Panc1 (cell line): ENCODE data around the gene CUEDC1. TPM values are rescaled to one million over a fixed set of nuclear protein-coding genes. Genes with fewer than 3 reads are reported as not detected.

Experiments
- ATAC-seq: fragments of 200-7000 bp; cut with Tn5 transposase; 2 replicates; pipeline ENCODE4 v1.9.1; 2020; ENCODE audit warnings: mild to moderate bottlenecking, moderate library complexity
- BruUV-seq: library from RNA; stranded (reverse); fragments of 400-500 nt; replicated peaks from 2 replicates; lab custom pipeline; 2021; lab: Mats Ljungman, UMichigan
- CTCF ChIA-PET: fragments of 300-600 bp; sonication (Branson Sonifier 250); formaldehyde crosslinking; loops from one replicate; lab custom pipeline; 2022; ENCODE audit warnings: antibody characterized with exemption; lab: Charles Lee
- POLR2A ChIA-PET: fragments of 300-600 bp; sonication (Branson Sonifier 250); formaldehyde crosslinking; loops from one replicate; lab custom pipeline; 2022; ENCODE audit warnings: antibody characterized with exemption; lab: Charles Lee
- DNase-seq: peaks from one replicate; pipeline ENCODE4 v3.0.0-alpha.2; 2010; ENCODE audit warnings: low read depth, low spot score
- H3K27ac ChIP-seq: 2 replicates; pipeline ENCODE4 v1.5.1; 2011; ENCODE audit warnings: mild to moderate bottlenecking, low read length, inconsistent platforms
- H3K27me3 ChIP-seq: fragments of 200-500 bp; sonication (Bioruptor generic); 2 replicates; pipeline ENCODE4 v1.6.0; 2014; ENCODE audit warnings: low read length, inconsistent platforms; ENCODE audit not compliant: control insufficient read depth, insufficient read depth
- H3K36me3 ChIP-seq: fragments of 200-500 bp; sonication (Bioruptor generic); 2 replicates; pipeline ENCODE4 v1.5.1; 2014; ENCODE audit warnings: inconsistent platforms, mild to moderate bottlenecking, low read length, moderate library complexity; ENCODE audit not compliant: control insufficient read depth, insufficient read depth
- H3K4me1 ChIP-seq: 2 replicates; pipeline ENCODE4 v1.5.1; 2011; ENCODE audit warnings: inconsistent platforms, mild to moderate bottlenecking, low read length, moderate library complexity; ENCODE audit not compliant: control insufficient read depth, insufficient read depth
- H3K4me3 ChIP-seq, 2 experiments: 2 replicates each; pipeline ENCODE4 v1.5.1; 2011 to 2012; ENCODE audit warnings: low read depth in 2 of 2, low read length in 2 of 2, mild to moderate bottlenecking in 2 of 2, inconsistent platforms in 1 of 2, moderate library complexity in 1 of 2
- H3K9me3 ChIP-seq: fragments of 200-500 bp; sonication (Bioruptor generic); 2 replicates; pipeline ENCODE4 v1.5.1; 2014; ENCODE audit warnings: low read depth, mild to moderate bottlenecking, inconsistent platforms, low read length, moderate library complexity; ENCODE audit not compliant: control insufficient read depth, insufficient read depth
- CTCF ChIP-seq: fragments of 450-650 bp; IDR thresholded peaks from 2 replicates; pipeline ENCODE4 v1.5.1; 2017; ENCODE audit warnings: mild to moderate bottlenecking
- POLR2AphosphoS5 ChIP-seq: IDR thresholded peaks from 2 replicates; pipeline ENCODE4 v1.6.1; 2012; ENCODE audit warnings: mild to moderate bottlenecking, low read depth, low read length, moderate library complexity
- REST ChIP-seq, 2 experiments: IDR thresholded peaks; 2 replicates each; pipeline ENCODE4 v1.6.1; 2011 to 2012; ENCODE audit warnings: low read depth in 2 of 2, control low read depth in 1 of 2, low read length in 1 of 2, mild to moderate bottlenecking in 1 of 2, moderate library complexity in 1 of 2; ENCODE audit not compliant: insufficient read depth in 1 of 2
- SIN3A ChIP-seq: IDR thresholded peaks from 2 replicates; pipeline ENCODE4 v1.6.1; 2012; ENCODE audit warnings: low read depth, mild to moderate bottlenecking, low read length, moderate library complexity, borderline replicate concordance; ENCODE audit not compliant: insufficient read depth
- TCF7L2 ChIP-seq: IDR thresholded peaks from 2 replicates; pipeline ENCODE4 v1.6.1; 2011; ENCODE audit warnings: mild to moderate bottlenecking, low read depth, low read length, inconsistent platforms
- in situ Hi-C: cut with HindIII; loops from 2 replicates; pipeline ENCODE4 v1.10.0; 2016; ENCODE audit warnings: low sequenced_read_pairs, low pct_unique_long_range_greater_than_20kb
- intact Hi-C: fragments of 100-400 bp; cut with micrococcal nuclease; formaldehyde crosslinking; loops from one replicate; pipeline ENCODE4 v1.10.0; 2022; ENCODE audit not compliant: unreplicated experiment
- total RNA-seq: library from RNA; stranded (reverse); gene quantifications from one replicate; pipeline ENCODE4 v1.2.1, GENCODE V29; 2021; ENCODE audit not compliant: unreplicated experiment

Gene CUEDC1
- total RNA-seq, 1 experiment from 2014 or later = 103 TPM

GRCh38 chr17:57833179-57833939 lies 121.9 kb downstream of the CUEDC1 start:
- H3K4me3 ChIP-seq = no peak overlapping the region

GRCh38 chr17:57832314-57833178 lies 122.7 kb downstream of the CUEDC1 start:
- Histone ChIP-seq H3K27ac (no peak overlapping the region), H3K4me3 (no peak overlapping the region), H3K27me3 (no peaks in the 10 kb centered on the region), H3K4me1 (peaks cover 8% of the 10 kb centered on the region), H3K9me3 (no peaks in the 10 kb centered on the region), H3K36me3 (no peaks in the 10 kb centered on the region)
- ATAC-seq (no peak), DNase-seq (no peak)
- POLR2A ChIA-PET = interaction anchor here (0.6 kb wide), 2 partner anchors 7 to 428 kb away, joined by 5 to 10 read pairs; no protein-coding TSS in a partner anchor
- CTCF ChIA-PET = interaction anchor here (0.6 to 1.1 kb wide), 7 partner anchors 19 to 702 kb away, joined by 3 read pairs; no protein-coding TSS in a partner anchor
- TF ChIP-seq CTCF (no peak), REST (IDR thresholded peaks at IDR 0.05; ENCODE audit: insufficient read depth in 1 of 2, low read depth in 2 of 2, low read length in 1 of 2) (no peak), TCF7L2 (no peak), POLR2AphosphoS5 (no peak), SIN3A (no peak)
- intact Hi-C loops = loop anchor here (2.0 to 10.0 kb wide), 3 partner anchors 62 to 702 kb away; no protein-coding TSS in a partner anchor
- BruUV-seq = no TSS peak
- in situ Hi-C loops = no loop called here

More at GRCh38 chr17:57833179-57833939, 121.9 kb downstream of the CUEDC1 start:
- POLR2A ChIA-PET = interaction anchor here (0.6 kb wide), 2 partner anchors 8 to 429 kb away, joined by 5 to 10 read pairs; no protein-coding TSS in a partner anchor
- CTCF ChIA-PET = interaction anchor here (0.6 to 1.2 kb wide), 10 partner anchors 18 to 703 kb away, joined by 3 to 5 read pairs (median 3); no protein-coding TSS in a partner anchor
- Histone ChIP-seq H3K36me3 (no peaks in the 10 kb centered on the region), H3K4me1 (peaks cover 8% of the 10 kb centered on the region), H3K27me3 (no peaks in the 10 kb centered on the region), H3K27ac (no peak overlapping the region), H3K9me3 (no peaks in the 10 kb centered on the region)
- no peak for TF ChIP-seq SIN3A
- peak; percentile 97 for TF ChIP-seq CTCF
- no peak for DNase-seq
- peak; percentile 61 for ATAC-seq
- no TSS peak for BruUV-seq
- intact Hi-C loops = loop anchor here (2.0 to 10.0 kb wide), 3 partner anchors 61 to 703 kb away; no protein-coding TSS in a partner anchor
- in situ Hi-C loops = no loop called here
